Measurements from ENCODE around the gene RBP3. TPM values are rescaled to one million over a fixed set of nuclear protein-coding genes. Genes with fewer than 3 reads are reported as not detected.

Gene RBP3
- total and polyA plus RNA-seq, 9 donors, result not detected

- Histone ChIP-seq H3K27ac (no peak overlapping the region), H3K36me3 (no peaks in the 10 kb centered on the region), H3K27me3 (no peaks in the 10 kb centered on the region), H3K9me3 (no peaks in the 10 kb centered on the region), H3K4me1 (ENCODE audit: insufficient read depth) (no peaks in the 10 kb centered on the region), H3K4me3 (no peak overlapping the region)
- DNase-seq, result no peak
- intact Hi-C loops (cut with DNase I), result no loop called here
- TF ChIP-seq POLR2A (IDR thresholded peaks at IDR 0.05), result no peak
- TF ChIP-seq EP300 (IDR thresholded peaks at IDR 0.05), result no peak
- no peak for TF ChIP-seq CTCF (IDR thresholded peaks at IDR 0.05)
- WGBS, 3 donors, result 81 to 88% (median 87%) methylated on average over 6 of the region's 6 CpGs
These were observed 14.6 kb upstream of the RBP3 start for GRCh38 chr10:47333532-47333931.

GRCh38 chr10:47334466-47335295 is 13.5 kb upstream of the RBP3 start:
- no peak for TF ChIP-seq CTCF (IDR thresholded peaks at IDR 0.05)
- TF ChIP-seq POLR2A (IDR thresholded peaks at IDR 0.05), result no peak
- no peak for TF ChIP-seq EP300 (IDR thresholded peaks at IDR 0.05)
- Histone ChIP-seq H3K27ac (no peak overlapping the region), H3K4me1 (ENCODE audit: insufficient read depth) (no peaks in the 10 kb centered on the region), H3K4me3 (no peak overlapping the region), H3K27me3 (no peaks in the 10 kb centered on the region), H3K9me3 (no peaks in the 10 kb centered on the region), H3K36me3 (no peaks in the 10 kb centered on the region)
- no peak for DNase-seq
- WGBS, 3 donors, result 75 to 79% (median 77%) methylated on average over 8 of the region's 8 CpGs
- intact Hi-C loops (cut with DNase I), result no loop called here

- H3K27ac ChIP-seq, result no peak overlapping the region
- H3K4me1 ChIP-seq (ENCODE audit: insufficient read depth), result no peaks in the 10 kb centered on the region
- H3K36me3 ChIP-seq, result no peaks in the 10 kb centered on the region
- 85 to 92% (median 86%) methylated on average over 5 of the region's 5 CpGs for WGBS, 3 donors
- H3K27me3 ChIP-seq, result no peaks in the 10 kb centered on the region
- no peaks in the 10 kb centered on the region for H3K9me3 ChIP-seq
- H3K4me3 ChIP-seq, result no peak overlapping the region
- no peak for DNase-seq
- intact Hi-C loops (cut with DNase I), result no loop called here
- TF ChIP-seq POLR2A (IDR thresholded peaks at IDR 0.05), result no peak
- no peak for TF ChIP-seq CTCF (IDR thresholded peaks at IDR 0.05)
- TF ChIP-seq EP300 (IDR thresholded peaks at IDR 0.05), result no peak
These were observed 12.3 kb upstream of the RBP3 start for GRCh38 chr10:47335906-47336305.

- intact Hi-C loops (cut with DNase I), result no loop called here
- no peak overlapping the region for H3K27ac ChIP-seq
- TF ChIP-seq CTCF (IDR thresholded peaks at IDR 0.05) (no peak), EP300 (IDR thresholded peaks at IDR 0.05) (no peak), POLR2A (IDR thresholded peaks at IDR 0.05) (no peak)
- no peaks in the 10 kb centered on the region for H3K4me1 ChIP-seq (ENCODE audit: insufficient read depth)
- no peak overlapping the region for H3K4me3 ChIP-seq
- no peak for DNase-seq
- H3K27me3 ChIP-seq, result no peaks in the 10 kb centered on the region
- no peaks in the 10 kb centered on the region for H3K9me3 ChIP-seq
- H3K36me3 ChIP-seq, result no peaks in the 10 kb centered on the region
- 77 to 81% (median 79%) methylated on average over 15 of the region's 15 CpGs for WGBS, 3 donors
These were observed 11.6 kb upstream of the RBP3 start for GRCh38 chr10:47336387-47337134.

Data from ovary (tissue), 9 donors.